Measurements from ENCODE around the gene GPRIN2.
"Not testable (repeated sequence)": the region's sequence is repeated elsewhere in the genome, so short reads cannot be mapped to it uniquely, and the experiment has no call there.

Gene GPRIN2

GRCh38 chr10:46516660-46517416 is 39.6 kb downstream of the GPRIN2 start:
- Histone ChIP-seq H3K4me3 (no peak overlapping the region), H3K27me3 (no peaks in the 10 kb centered on the region), H3K27ac (no peak overlapping the region), H3K36me3 (no peaks in the 10 kb centered on the region), H3K4me2 (no peak overlapping the region), H3K9me3 (no peaks in the 10 kb centered on the region), H4K20me1 (no peaks in the 10 kb centered on the region), H3K9ac (no peak overlapping the region), H3K4me1 (peaks cover 9% of the 10 kb centered on the region)
- no peak for TF ChIP-seq Cebpa-rat (IDR thresholded peaks at IDR 0.05)

DNA sequence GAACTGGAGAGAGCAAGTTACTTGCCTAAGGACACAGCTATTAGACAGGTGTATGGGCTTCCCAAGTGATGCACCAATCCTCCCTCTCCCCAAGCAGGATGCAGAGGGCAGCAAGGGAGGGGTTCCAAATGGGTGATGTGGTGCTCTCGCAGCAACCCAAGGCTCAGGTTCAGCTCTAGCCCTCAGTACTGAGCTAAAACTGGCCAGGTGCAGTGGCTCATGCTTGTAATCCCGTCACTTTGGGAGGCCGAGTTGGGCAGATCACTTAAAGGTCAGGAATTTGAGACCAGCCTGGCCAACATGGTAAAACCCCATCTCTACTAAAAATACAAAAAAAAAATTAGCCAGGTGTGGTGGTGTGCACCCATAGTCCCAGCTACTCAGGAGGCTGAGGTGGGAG is 40.7 kb downstream of the GPRIN2 start:
- Histone ChIP-seq H3K9me3 (no peaks in the 10 kb centered on the region), H3K9ac (no peak overlapping the region), H3K27me3 (no peaks in the 10 kb centered on the region), H4K20me1 (no peaks in the 10 kb centered on the region), H3K36me3 (no peaks in the 10 kb centered on the region), H3K27ac (no peak overlapping the region), H3K4me1 (peaks cover 6% of the 10 kb centered on the region), H3K4me2 (no peak overlapping the region), H3K4me3 (no peak overlapping the region)
- TF ChIP-seq Cebpa-rat (IDR thresholded peaks at IDR 0.05): no peak

GRCh38 chr10:46515366-46515765 is 41.1 kb downstream of the GPRIN2 start:
- Histone ChIP-seq H3K9me3 (no peaks in the 10 kb centered on the region), H3K36me3 (no peaks in the 10 kb centered on the region), H3K4me2 (no peak overlapping the region), H4K20me1 (no peaks in the 10 kb centered on the region), H3K4me3 (no peak overlapping the region), H3K4me1 (peaks cover 2% of the 10 kb centered on the region), H3K9ac (no peak overlapping the region), H3K27me3 (no peaks in the 10 kb centered on the region), H3K27ac (no peak overlapping the region)
- no peak for TF ChIP-seq Cebpa-rat (IDR thresholded peaks at IDR 0.05)

GRCh38 chr10:46514899-46515298 is 41.6 kb downstream of the GPRIN2 start:
- no peak overlapping the region for H3K27ac ChIP-seq

GRCh38 chr10:46514431-46514861 is 42.0 kb downstream of the GPRIN2 start:
- no peak overlapping the region for H3K4me3 ChIP-seq
- no peak for TF ChIP-seq Cebpa-rat (IDR thresholded peaks at IDR 0.05)
- H3K27ac ChIP-seq: no peak overlapping the region
- H3K9ac ChIP-seq: no peak overlapping the region
- no peaks in the 10 kb centered on the region for H3K27me3 ChIP-seq
- H4K20me1 ChIP-seq: no peaks in the 10 kb centered on the region
- no peaks in the 10 kb centered on the region for H3K36me3 ChIP-seq
- no peak overlapping the region for H3K4me2 ChIP-seq
- no peaks in the 10 kb centered on the region for H3K4me1 ChIP-seq
- H3K9me3 ChIP-seq: no peaks in the 10 kb centered on the region

More at GRCh38 chr10:46514899-46515298, 41.6 kb downstream of the GPRIN2 start:
- Histone ChIP-seq H3K4me3 (no peak overlapping the region), H3K9ac (no peak overlapping the region), H3K4me2 (no peak overlapping the region), H3K9me3 (no peaks in the 10 kb centered on the region), H3K4me1 (no peaks in the 10 kb centered on the region), H4K20me1 (no peaks in the 10 kb centered on the region), H3K27me3 (no peaks in the 10 kb centered on the region), H3K36me3 (no peaks in the 10 kb centered on the region)
- no peak for TF ChIP-seq Cebpa-rat (IDR thresholded peaks at IDR 0.05)

DNA sequence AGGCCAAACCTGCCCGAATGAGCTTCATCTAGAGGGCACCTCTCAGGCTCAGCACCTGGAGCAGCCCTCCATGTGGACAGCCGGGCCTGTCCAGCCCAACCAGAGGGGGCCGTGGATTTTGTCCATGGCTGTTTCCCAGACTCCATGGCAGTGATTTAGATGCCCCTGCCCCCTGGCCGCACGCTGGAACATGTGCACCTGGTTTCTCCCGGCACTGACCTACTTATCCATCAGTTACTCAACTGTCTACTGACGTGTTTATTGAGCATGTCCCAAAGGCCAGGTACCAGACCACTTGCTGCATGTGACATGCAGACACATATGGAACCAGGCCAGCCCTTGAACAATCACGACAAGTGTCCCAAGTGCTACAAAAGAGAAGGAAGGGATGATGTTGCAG is 43.1 kb downstream of the GPRIN2 start:
- not testable (repeated sequence) for H3K27me3 ChIP-seq, H3K4me2 ChIP-seq, H3K36me3 ChIP-seq, H3K4me3 ChIP-seq, H3K9ac ChIP-seq, H3K9me3 ChIP-seq, H3K27ac ChIP-seq, H3K4me1 ChIP-seq, H4K20me1 ChIP-seq

GRCh38 chr10:46512725-46513124 is 43.7 kb downstream of the GPRIN2 start:
- not testable (repeated sequence) for H3K27ac ChIP-seq, H4K20me1 ChIP-seq, H3K4me3 ChIP-seq, H3K9me3 ChIP-seq, H3K27me3 ChIP-seq, H3K4me1 ChIP-seq, H3K9ac ChIP-seq, H3K36me3 ChIP-seq, H3K4me2 ChIP-seq

GRCh38 chr10:46512002-46512401 is 44.5 kb downstream of the GPRIN2 start:
- not testable (repeated sequence) for H3K27me3 ChIP-seq, H3K9me3 ChIP-seq, H4K20me1 ChIP-seq, H3K4me1 ChIP-seq, H3K36me3 ChIP-seq, H3K9ac ChIP-seq, H3K4me3 ChIP-seq, H3K4me2 ChIP-seq, H3K27ac ChIP-seq

All from BLaER1 (cell line).